Measurements from ENCODE around the gene SDK1.

SDK1 gene

DNA sequence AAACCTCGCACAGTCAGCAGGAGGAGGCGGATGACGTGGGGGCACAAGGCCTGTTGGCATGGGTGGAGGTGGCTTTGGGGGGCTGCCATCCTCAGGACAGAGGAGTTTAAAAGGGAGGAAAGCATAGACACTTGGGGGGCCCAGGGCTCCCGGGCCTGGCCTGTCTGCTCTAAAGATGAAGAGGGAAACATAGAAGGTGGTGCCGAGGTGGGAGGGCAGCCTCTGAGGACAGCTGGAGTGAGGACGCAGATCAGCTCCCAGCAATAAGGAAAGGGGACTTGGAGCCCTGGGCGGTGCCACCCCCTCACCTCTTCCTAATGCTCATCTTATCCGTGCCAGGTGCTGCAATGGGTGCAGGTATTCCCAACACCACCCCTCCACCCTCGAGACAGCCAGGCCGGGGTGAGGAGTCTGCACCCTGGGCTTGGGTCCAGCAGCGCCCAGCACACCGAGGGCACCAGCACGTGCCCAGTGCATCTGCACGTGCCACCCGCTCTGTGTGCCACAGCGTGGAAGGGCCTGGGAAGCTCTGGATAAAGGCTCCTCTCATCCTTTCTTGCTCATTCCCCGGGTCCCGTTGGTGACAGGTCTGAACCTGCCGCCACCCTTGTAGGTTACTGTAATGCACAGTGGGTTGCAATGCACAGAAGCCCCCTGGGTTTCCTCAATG is 815.0 kb downstream of the SDK1 start:
- ChIA-PET CTCF (no interaction called here), POLR2A (no interaction called here)
- H3K36me3 ChIP-seq (ENCODE audit: control insufficient read depth in 2 of 2, insufficient read depth in 1 of 2, low read length in 2 of 2), result peaks cover 0 to 4% of the 10 kb centered on the region in 2 experiments; a peak in 1 of 3 replicates
- no peaks in the 10 kb centered on the region for H3K4me1 ChIP-seq (ENCODE audit: control insufficient read depth, insufficient read depth, low read length)
- TF ChIP-seq OSR2 (tag by site-specific recombination; IDR thresholded peaks at IDR 0.05) (no peak), ZNF169 (tag by site-specific recombination; IDR thresholded peaks at IDR 0.05) (no peak), ZNF514 (tag by site-specific recombination; IDR thresholded peaks at IDR 0.05) (no peak), ZNF302 (tag by site-specific recombination; IDR thresholded peaks at IDR 0.05; ENCODE audit: low read depth) (no peak), MZF1 (tag by site-specific recombination; IDR thresholded peaks at IDR 0.05; ENCODE audit: borderline replicate concordance) (no peak), ZNF23 (tag by site-specific recombination; IDR thresholded peaks at IDR 0.05; ENCODE audit: borderline replicate concordance) (no peak), ZFHX2 (tag by site-specific recombination; conservative IDR thresholded peaks at IDR 0.05) (no peak)
- no peak overlapping the region for H3K27ac ChIP-seq (ENCODE audit: extremely low read depth, low read depth, low read length)
- no peak overlapping the region for H3K4me3 ChIP-seq (ENCODE audit: low read depth, low read length)
- H3K9me3 ChIP-seq (ENCODE audit: control insufficient read depth, insufficient read depth, low read depth, low read length), result no peaks in the 10 kb centered on the region

- no peak overlapping the region for H3K4me3 ChIP-seq (ENCODE audit: low read depth, low read length)
- ChIA-PET POLR2A (no interaction called here), CTCF (interaction anchor here (0.9 kb wide), 1 partner anchor 18 kb away, joined by 3 read pairs; no protein-coding TSS in a partner anchor)
- H3K9me3 ChIP-seq (ENCODE audit: control insufficient read depth, insufficient read depth, low read depth, low read length), result no peaks in the 10 kb centered on the region
- no peaks in the 10 kb centered on the region for H3K4me1 ChIP-seq (ENCODE audit: control insufficient read depth, insufficient read depth, low read length)
- no peaks in the 10 kb centered on the region for H3K36me3 ChIP-seq (ENCODE audit: control insufficient read depth in 2 of 2, insufficient read depth in 1 of 2, low read length in 2 of 2)
- no peak overlapping the region for H3K27ac ChIP-seq (ENCODE audit: extremely low read depth, low read depth, low read length)
- TF ChIP-seq AEBP2 (tag by site-specific recombination; IDR thresholded peaks at IDR 0.05; ENCODE audit: borderline replicate concordance) (no peak), MEIS1 (CRISPR knock-in tag; IDR thresholded peaks at IDR 0.05; ENCODE audit: borderline replicate concordance) (no peak), ZNF843 (tag by site-specific recombination; IDR thresholded peaks at IDR 0.05) (no peak), ZSCAN4 (tag by site-specific recombination; IDR thresholded peaks at IDR 0.05) (no peak), ZNF341 (tag by site-specific recombination; IDR thresholded peaks at IDR 0.05; ENCODE audit: low read depth) (no peak), ZNF16 (tag by site-specific recombination; IDR thresholded peaks at IDR 0.05; ENCODE audit: low read depth) (no peak), KLF10 (tag by site-specific recombination; IDR thresholded peaks at IDR 0.05) (no peak), ZNF140 (tag by site-specific recombination; IDR thresholded peaks at IDR 0.05) (no peak), ZNF785 (tag by site-specific recombination; IDR thresholded peaks at IDR 0.05) (no peak), ZNF830 (tag by site-specific recombination; IDR thresholded peaks at IDR 0.05; ENCODE audit: low read depth) (no peak), ZNF112 (tag by site-specific recombination; IDR thresholded peaks at IDR 0.05) (no peak), ZNF394 (tag by site-specific recombination; IDR thresholded peaks at IDR 0.05; ENCODE audit: borderline replicate concordance) (no peak)
- TF ChIP-seq, protein P1, sequence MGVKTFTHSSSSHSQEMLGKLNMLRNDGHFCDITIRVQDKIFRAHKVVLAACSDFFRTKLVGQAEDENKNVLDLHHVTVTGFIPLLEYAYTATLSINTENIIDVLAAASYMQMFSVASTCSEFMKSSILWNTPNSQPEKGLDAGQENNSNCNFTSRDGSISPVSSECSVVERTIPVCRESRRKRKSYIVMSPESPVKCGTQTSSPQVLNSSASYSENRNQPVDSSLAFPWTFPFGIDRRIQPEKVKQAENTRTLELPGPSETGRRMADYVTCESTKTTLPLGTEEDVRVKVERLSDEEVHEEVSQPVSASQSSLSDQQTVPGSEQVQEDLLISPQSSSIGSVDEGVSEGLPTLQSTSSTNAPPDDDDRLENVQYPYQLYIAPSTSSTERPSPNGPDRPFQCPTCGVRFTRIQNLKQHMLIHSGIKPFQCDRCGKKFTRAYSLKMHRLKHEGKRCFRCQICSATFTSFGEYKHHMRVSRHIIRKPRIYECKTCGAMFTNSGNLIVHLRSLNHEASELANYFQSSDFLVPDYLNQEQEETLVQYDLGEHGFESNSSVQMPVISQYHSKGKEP (tag by site-specific recombination; IDR thresholded peaks at IDR 0.05), result no peak
- TF ChIP-seq, protein P2, sequence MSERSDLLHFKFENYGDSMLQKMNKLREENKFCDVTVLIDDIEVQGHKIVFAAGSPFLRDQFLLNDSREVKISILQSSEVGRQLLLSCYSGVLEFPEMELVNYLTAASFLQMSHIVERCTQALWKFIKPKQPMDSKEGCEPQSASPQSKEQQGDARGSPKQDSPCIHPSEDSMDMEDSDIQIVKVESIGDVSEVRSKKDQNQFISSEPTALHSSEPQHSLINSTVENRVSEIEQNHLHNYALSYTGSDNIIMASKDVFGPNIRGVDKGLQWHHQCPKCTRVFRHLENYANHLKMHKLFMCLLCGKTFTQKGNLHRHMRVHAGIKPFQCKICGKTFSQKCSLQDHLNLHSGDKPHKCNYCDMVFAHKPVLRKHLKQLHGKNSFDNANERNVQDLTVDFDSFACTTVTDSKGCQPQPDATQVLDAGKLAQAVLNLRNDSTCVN (tag by site-specific recombination; optimal IDR thresholded peaks at IDR 0.05), result no peak
- TF ChIP-seq, protein P3, sequence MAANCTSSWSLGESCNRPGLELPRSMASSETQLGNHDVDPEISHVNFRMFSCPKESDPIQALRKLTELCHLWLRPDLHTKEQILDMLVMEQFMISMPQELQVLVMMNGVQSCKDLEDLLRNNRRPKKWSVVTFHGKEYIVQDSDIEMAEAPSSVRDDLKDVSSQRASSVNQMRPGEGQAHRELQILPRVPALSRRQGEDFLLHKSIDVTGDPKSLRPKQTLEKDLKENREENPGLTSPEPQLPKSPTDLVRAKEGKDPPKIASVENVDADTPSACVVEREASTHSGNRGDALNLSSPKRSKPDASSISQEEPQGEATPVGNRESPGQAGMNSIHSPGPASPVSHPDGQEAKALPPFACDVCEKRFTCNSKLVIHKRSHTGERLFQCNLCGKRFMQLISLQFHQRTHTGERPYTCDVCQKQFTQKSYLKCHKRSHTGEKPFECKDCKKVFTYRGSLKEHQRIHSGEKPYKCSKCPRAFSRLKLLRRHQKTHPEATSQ (tag by site-specific recombination; IDR thresholded peaks at IDR 0.05), result no peak
Observed at GRCh38 chr7:4119848-4120247, 818.8 kb downstream of the SDK1 start.

Measured in HEK293 (cell line).